ENCODE results near the gene MBTPS1. TPM values are rescaled to one million over a fixed set of nuclear protein-coding genes. Genes with fewer than 3 reads are reported as not detected.

The MBTPS1 gene
- total RNA-seq, 1 experiment from 2014 or later = 66.2 TPM

GRCh38 chr16:84022644-84023043 is 94.1 kb downstream of the MBTPS1 start:
- H3K27me3 ChIP-seq = no peaks in the 10 kb centered on the region
- H3K9me3 ChIP-seq = no peaks in the 10 kb centered on the region
- no peak overlapping the region for H3K4me3 ChIP-seq
- no peaks in the 10 kb centered on the region for H3K36me3 ChIP-seq
- no peak for DNase-seq

- H3K27me3 ChIP-seq = no peaks in the 10 kb centered on the region
- no peaks in the 10 kb centered on the region for H3K9me3 ChIP-seq
- DNase-seq = no peak
- H3K4me3 ChIP-seq = no peak overlapping the region
- H3K36me3 ChIP-seq = no peaks in the 10 kb centered on the region
Measured at GRCh38 chr16:84021488-84021887, 95.3 kb downstream of the MBTPS1 start.

DNA sequence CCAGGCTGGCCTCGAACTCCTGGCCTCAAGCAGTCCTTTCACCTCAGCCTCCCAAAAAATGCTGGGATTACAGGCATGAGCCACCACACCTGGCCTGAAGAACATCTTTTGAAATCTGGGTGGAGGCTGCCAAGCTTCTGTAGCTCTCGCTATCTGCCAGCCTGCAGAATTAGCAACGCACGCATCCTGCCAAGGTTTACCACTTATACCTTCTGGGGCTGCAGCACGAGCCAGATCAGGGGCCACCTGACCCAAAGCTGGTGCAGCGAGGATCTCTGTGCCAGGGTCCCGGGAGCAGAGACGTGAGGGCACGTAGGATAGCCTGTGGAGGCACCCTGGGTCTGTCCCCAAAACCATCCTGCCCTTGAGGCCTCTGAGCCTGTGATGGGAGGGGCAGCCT is 96.4 kb downstream of the MBTPS1 start:
- Histone ChIP-seq H3K9me3 (no peaks in the 10 kb centered on the region), H3K4me3 (no peak overlapping the region), H3K27me3 (no peaks in the 10 kb centered on the region), H3K36me3 (no peaks in the 10 kb centered on the region)
- DNase-seq = no peak

GRCh38 chr16:84018710-84019109 is 98.0 kb downstream of the MBTPS1 start:
- no peaks in the 10 kb centered on the region for H3K9me3 ChIP-seq
- no peak overlapping the region for H3K4me3 ChIP-seq
- no peak for DNase-seq
- no peaks in the 10 kb centered on the region for H3K36me3 ChIP-seq
- H3K27me3 ChIP-seq = no peaks in the 10 kb centered on the region

GRCh38 chr16:84016477-84016876 is 100.3 kb downstream of the MBTPS1 start:
- Histone ChIP-seq H3K27me3 (no peaks in the 10 kb centered on the region), H3K9me3 (no peaks in the 10 kb centered on the region), H3K4me3 (no peak overlapping the region), H3K36me3 (no peaks in the 10 kb centered on the region)
- DNase-seq = no peak

- Histone ChIP-seq H3K36me3 (no peaks in the 10 kb centered on the region), H3K27me3 (no peaks in the 10 kb centered on the region), H3K4me3 (no peak overlapping the region), H3K9me3 (no peaks in the 10 kb centered on the region)
- no peak for DNase-seq
Measured at GRCh38 chr16:84015399-84015798, 101.3 kb downstream of the MBTPS1 start.

- no peak for DNase-seq
Measured at GRCh38 chr16:84014570-84015327, 102.0 kb downstream of the MBTPS1 start.

DNA sequence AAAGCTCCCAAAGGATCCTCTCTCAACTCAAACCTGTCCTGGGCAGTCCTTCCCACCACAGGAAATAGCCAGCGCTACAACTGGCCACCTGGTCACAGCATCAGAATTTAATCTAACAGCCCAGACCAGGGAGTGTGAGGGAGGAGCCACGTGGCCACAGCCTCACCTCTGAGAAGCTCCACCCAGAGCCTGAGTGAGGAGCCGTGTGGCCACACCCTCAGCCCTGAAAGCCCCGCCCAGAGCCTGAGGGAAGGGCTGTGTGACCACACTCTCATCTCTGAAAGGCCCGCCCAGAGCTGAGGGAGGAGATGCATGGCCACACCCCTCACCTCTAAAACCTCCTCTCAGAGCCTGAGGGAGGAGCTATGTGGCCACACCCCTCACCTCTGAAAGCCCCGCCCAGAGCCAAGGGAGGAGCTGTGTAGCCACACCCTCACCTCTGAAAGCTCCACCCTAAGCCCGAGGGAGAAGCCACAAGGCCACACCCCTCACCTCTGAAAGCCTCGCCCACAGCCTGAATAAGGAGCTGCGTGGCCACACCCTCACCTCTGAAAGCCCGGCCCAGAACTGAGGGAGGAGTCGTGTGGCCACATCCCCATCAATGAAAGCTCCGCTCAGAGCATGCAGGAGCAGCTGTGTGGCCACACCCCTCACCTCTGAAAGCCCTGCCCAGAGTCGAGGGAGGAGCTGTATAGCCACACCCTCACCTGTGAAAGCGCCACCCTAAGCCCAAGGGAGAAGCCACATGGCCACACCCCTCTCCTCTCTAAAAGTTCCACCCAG is 102.8 kb downstream of the MBTPS1 start:
- H3K36me3 ChIP-seq = no peaks in the 10 kb centered on the region
- H3K9me3 ChIP-seq = no peaks in the 10 kb centered on the region
- H3K27me3 ChIP-seq = no peaks in the 10 kb centered on the region
- DNase-seq = peak; percentile 73
- H3K4me3 ChIP-seq = no peak overlapping the region

More at GRCh38 chr16:84014570-84015327, 102.0 kb downstream of the MBTPS1 start:
- Histone ChIP-seq H3K4me3 (no peak overlapping the region), H3K27me3 (no peaks in the 10 kb centered on the region), H3K36me3 (no peaks in the 10 kb centered on the region), H3K9me3 (no peaks in the 10 kb centered on the region)

DNA sequence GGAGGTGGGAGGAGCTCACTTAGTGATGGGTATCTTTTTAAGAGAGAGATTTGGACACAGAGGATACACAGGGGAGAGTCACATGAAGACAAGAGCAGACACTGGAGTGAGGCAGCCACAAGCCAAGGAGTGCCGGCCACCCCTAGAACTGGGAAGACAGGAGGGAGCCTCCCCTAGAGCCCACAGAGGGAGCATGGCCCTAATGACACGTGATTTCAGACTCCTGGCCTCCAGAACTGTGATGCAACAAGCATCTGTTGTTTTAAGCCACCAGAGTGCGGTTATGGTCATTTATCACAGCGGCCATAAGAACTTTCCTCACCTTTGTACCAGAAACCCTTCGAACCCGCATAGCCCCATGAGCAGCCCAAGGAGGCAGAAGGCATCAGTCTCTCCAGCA is 107.5 kb downstream of the MBTPS1 start:
- no peaks in the 10 kb centered on the region for H3K27me3 ChIP-seq
- no peaks in the 10 kb centered on the region for H3K36me3 ChIP-seq
- DNase-seq = no peak
- no peak overlapping the region for H3K4me3 ChIP-seq
- no peaks in the 10 kb centered on the region for H3K9me3 ChIP-seq

DNA sequence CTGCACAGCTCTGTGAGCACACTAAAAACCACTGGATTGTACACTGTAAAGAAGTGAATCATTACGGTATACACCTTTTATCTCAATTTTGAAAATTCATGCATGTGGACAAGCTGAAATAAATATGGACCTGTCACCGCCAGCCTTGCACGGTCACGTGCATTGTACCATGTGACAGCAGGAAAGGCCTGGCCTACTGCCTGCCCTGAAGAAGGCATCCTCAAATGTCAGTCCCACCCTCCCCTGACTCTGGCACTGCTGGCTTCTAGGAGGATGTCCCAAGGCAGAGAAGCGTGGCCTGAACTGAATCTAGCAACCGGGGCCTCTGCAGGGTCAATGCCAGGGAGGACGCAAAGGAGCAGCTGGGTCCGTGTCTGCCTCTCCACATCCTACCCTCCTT is 108.8 kb downstream of the MBTPS1 start:
- no peaks in the 10 kb centered on the region for H3K9me3 ChIP-seq
- H3K4me3 ChIP-seq = no peak overlapping the region
- DNase-seq = no peak
- no peaks in the 10 kb centered on the region for H3K27me3 ChIP-seq
- no peaks in the 10 kb centered on the region for H3K36me3 ChIP-seq

- no peak for DNase-seq
- H3K36me3 ChIP-seq = no peaks in the 10 kb centered on the region
- no peaks in the 10 kb centered on the region for H3K9me3 ChIP-seq
- no peaks in the 10 kb centered on the region for H3K27me3 ChIP-seq
- H3K4me3 ChIP-seq = no peak overlapping the region
Measured at GRCh38 chr16:84007520-84007919, 109.2 kb downstream of the MBTPS1 start.

- no peak for DNase-seq
- H3K27me3 ChIP-seq = no peaks in the 10 kb centered on the region
- no peaks in the 10 kb centered on the region for H3K9me3 ChIP-seq
- H3K36me3 ChIP-seq = no peaks in the 10 kb centered on the region
- no peak overlapping the region for H3K4me3 ChIP-seq
Measured at GRCh38 chr16:84005391-84005790, 111.4 kb downstream of the MBTPS1 start.

DNA sequence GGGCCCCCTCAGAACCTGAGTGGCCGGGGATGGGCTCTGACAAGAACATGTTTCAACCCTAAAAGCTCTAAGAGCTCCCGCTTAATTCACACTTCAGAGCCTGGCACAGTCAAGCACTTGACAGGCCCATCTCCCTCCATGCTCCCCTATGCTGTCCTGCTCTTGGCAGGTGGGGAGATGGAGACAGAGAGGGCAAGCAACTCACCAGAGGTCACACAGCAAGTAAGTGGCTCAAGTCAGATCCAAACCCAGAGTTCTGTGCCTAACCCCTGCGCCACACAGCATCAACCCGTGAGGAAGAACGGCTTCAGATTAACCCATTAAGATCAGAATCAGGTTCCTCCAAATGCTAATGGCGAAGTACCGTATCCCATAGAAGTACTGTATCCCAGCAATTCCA is 112.3 kb downstream of the MBTPS1 start:
- Histone ChIP-seq H3K4me3 (no peak overlapping the region), H3K9me3 (no peaks in the 10 kb centered on the region), H3K36me3 (no peaks in the 10 kb centered on the region), H3K27me3 (no peaks in the 10 kb centered on the region)
- no peak for DNase-seq

Other genes with a start within 250 kb of the MBTPS1 start
- gene MLYCD, start 217.8 kb downstream of the MBTPS1 start, total RNA-seq (2014; rRNA removed; shearing (Covaris generic); ENCODE audit: low replicate concordance) = 1.0 and 1.3 TPM in 2 replicates
- gene OSGIN1, start 163.7 kb downstream of the MBTPS1 start, total RNA-seq (2014; rRNA removed; shearing (Covaris generic); ENCODE audit: low replicate concordance) = 0.13 TPM in 1 of 2 replicates, not detected in the other
- not detected in 2 replicates for gene NECAB2, start 148.7 kb downstream of the MBTPS1 start, total RNA-seq (2014; rRNA removed; shearing (Covaris generic); ENCODE audit: low replicate concordance)
- gene SLC38A8, start 74.1 kb downstream of the MBTPS1 start, total RNA-seq (2014; rRNA removed; shearing (Covaris generic); ENCODE audit: low replicate concordance) = not detected in 2 replicates
- 5.0 and 7.0 TPM in 2 replicates for gene HSDL1, start 28.2 kb upstream of the MBTPS1 start, total RNA-seq (2014; rRNA removed; shearing (Covaris generic); ENCODE audit: low replicate concordance)
- gene DNAAF1, start 28.4 kb upstream of the MBTPS1 start, total RNA-seq (2014; rRNA removed; shearing (Covaris generic); ENCODE audit: low replicate concordance) = not detected in 2 replicates
- gene TAF1C, start 70.1 kb upstream of the MBTPS1 start, total RNA-seq (2014; rRNA removed; shearing (Covaris generic); ENCODE audit: low replicate concordance) = 10.3 and 16.6 TPM in 2 replicates
- gene ADAD2, start 74.2 kb upstream of the MBTPS1 start, total RNA-seq (2014; rRNA removed; shearing (Covaris generic); ENCODE audit: low replicate concordance) = not detected in 2 replicates
- gene KCNG4, start 123.1 kb upstream of the MBTPS1 start, total RNA-seq (2014; rRNA removed; shearing (Covaris generic); ENCODE audit: low replicate concordance) = not detected in 2 replicates
- 0.40 TPM in 1 of 2 replicates, not detected in the other for gene WFDC1, start 177.9 kb upstream of the MBTPS1 start, total RNA-seq (2014; rRNA removed; shearing (Covaris generic); ENCODE audit: low replicate concordance)

All from MG63 (cell line).